HG03457 (cell line): ENCODE data around the gene CYP27B1.

ENCODE experiments used
- ATAC-seq: cut with Tn5 transposase; IDR thresholded peaks from one replicate; pipeline ENCODE4 v1.9.1; 2021; ENCODE audit warnings: moderate number of reproducible peaks; ENCODE audit not compliant: unreplicated experiment

Gene CYP27B1, protein sequence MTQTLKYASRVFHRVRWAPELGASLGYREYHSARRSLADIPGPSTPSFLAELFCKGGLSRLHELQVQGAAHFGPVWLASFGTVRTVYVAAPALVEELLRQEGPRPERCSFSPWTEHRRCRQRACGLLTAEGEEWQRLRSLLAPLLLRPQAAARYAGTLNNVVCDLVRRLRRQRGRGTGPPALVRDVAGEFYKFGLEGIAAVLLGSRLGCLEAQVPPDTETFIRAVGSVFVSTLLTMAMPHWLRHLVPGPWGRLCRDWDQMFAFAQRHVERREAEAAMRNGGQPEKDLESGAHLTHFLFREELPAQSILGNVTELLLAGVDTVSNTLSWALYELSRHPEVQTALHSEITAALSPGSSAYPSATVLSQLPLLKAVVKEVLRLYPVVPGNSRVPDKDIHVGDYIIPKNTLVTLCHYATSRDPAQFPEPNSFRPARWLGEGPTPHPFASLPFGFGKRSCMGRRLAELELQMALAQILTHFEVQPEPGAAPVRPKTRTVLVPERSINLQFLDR

DNA sequence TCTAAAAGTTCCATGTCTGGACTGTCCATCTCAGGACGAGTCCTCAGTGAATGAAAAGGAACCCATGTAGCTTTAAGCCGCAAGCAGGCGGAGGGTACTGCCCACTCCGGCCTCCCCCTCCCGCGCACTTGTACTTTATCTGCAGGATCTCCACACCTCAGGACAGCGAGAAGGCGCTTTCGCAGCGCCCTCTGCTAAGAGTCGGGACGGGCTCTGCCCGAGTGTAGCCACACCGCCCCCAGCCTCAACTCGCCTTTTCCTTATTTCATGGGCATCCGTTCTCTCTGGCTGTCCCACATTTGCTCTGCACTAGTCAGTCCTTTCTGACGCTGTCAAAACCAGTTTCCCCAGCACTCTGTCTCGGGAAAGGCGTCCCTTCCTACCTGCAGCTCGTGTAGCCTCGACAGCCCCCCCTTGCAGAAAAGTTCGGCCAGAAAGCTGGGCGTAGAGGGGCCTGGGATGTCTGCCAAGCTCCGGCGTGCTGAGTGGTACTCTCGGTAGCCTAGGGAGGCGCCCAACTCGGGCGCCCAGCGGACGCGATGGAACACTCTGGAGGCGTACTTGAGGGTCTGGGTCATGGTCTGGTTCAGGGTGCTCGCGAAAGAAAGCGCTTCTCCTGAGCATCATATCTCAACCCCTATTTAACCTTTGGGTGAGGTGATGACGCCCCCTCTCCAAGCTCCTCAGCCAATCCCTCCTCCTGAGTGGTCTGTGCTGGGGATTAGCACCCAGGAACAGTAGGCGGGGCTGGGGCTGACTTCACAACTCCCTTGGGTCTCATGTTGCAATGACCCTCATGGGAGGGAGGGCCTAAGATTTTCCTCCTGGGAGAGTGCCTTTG is at the start of gene CYP27B1:
TSS of gene CYP27B1 (minus strand) at position 615 of the 841 bp plus-strand sequence. CDS start at position 578, 37 bp downstream.
- no peak for ATAC-seq

DNA sequence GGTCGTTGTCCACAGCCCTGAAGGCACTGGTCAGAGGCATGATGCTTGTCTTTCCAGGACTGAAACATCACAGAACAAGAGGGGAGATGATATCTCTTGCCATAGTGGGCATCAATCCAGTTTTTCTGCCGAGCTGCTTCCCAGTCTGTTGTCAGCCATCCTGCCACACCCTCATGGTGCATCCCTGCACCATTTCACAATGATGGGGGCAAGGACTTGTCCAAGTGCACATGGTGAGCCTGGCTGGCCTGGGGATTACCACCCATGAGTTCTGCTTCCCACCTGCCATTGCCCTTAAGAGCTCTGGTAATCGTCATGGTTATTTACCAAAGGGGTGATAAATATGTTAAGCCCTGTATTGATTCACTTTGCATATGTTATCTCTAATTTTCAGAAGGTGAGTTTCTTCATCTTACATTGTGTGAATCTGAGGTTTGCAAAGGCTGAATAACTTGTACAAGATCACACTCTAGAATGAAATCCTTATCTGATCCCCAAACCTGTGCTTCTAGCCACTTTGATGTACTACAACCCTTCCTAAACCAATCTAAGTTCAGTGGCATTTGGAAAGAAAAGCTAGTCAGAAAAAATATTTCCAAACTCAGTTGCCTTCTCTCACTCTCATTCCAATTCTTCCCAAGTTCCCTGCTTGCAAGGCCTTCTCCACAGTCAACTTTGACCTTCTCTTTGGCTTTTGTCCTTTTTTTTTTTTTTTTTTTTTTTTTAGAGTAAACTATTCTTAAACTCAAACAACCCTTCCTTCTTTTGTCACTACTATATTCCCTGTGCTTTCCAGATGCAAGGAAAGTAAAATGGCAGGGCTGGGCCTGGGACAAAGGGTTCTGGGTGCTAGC is 49.4 kb upstream of the CYP27B1 start:
- no peak for ATAC-seq

DNA sequence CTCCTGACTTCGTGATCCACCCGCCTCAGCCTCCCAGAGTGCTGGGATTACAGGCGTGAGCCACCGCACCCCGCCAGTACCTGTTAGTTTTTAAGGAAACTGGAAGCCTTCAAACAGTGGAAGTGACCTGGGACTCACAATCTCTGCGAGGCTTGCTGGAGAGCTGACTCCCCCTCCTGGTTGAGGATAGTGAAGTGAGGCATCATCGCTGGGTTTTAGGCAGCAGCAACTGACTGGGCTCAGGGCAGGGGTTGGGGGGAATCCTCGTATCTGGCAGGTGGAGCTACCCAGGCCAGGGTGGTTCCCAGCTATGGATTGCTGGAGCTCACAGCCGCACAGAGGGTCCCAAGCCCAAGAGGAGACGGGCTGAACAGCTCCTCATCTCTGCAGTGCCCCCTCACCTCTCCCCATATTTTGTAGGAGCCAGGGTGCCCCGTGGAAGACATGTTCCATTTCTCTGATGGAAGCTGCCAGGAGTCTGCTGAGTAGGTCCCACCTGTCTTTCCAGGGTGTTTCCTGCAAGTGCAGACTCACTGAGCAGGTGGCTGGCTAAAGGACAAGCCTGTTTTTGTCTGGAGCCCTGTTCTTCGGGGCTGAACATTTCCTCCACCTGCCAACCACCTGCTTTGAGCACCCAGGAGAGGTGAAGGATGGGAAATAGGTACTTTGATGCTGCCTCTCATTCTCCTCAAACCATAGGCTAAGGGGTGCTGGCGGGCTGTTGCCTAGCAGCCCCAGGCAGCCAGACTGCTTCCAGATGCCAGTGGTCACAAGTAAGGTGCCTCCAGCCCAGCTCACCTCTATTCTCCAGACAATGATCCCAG is 48.5 kb upstream of the CYP27B1 start:
- no peak for ATAC-seq

DNA sequence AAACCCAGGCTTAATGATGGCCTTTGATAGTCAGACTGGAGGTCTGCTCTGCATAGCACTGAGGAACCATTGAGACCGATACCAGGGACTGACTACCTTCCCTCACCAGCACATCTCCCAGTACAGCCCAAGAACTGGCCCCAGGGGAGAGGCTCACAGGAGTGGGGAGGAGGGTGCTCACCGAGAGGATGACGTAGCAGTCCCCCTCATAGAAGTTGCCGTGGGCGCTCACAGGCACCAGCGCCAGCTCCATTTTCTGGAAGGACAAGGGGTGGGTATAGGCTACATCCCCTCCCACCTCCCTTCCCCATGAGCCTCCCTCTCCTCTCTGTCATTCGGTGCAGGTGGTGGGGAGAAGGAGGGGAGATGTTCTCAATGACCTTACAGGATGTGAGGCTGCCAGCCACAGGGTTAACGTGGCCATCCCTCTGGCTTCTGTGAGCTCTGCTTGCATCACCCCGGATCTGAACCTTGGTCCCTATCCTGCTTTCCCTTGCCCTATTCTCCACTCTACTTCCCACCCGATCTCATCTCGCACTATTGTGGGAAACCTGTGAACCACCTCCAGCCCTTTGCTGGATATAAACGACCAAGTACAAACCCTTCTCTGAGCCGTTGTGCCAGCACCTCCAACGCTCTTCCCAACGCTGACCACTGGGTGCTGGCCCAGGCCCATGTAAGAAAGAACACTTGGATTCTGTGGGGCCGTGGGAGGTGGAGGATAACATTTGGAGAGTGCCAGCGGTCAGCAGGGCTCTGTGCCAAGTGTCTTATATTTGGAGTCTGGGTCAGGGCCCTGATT is 47.3 kb upstream of the CYP27B1 start:
- no peak for ATAC-seq

DNA sequence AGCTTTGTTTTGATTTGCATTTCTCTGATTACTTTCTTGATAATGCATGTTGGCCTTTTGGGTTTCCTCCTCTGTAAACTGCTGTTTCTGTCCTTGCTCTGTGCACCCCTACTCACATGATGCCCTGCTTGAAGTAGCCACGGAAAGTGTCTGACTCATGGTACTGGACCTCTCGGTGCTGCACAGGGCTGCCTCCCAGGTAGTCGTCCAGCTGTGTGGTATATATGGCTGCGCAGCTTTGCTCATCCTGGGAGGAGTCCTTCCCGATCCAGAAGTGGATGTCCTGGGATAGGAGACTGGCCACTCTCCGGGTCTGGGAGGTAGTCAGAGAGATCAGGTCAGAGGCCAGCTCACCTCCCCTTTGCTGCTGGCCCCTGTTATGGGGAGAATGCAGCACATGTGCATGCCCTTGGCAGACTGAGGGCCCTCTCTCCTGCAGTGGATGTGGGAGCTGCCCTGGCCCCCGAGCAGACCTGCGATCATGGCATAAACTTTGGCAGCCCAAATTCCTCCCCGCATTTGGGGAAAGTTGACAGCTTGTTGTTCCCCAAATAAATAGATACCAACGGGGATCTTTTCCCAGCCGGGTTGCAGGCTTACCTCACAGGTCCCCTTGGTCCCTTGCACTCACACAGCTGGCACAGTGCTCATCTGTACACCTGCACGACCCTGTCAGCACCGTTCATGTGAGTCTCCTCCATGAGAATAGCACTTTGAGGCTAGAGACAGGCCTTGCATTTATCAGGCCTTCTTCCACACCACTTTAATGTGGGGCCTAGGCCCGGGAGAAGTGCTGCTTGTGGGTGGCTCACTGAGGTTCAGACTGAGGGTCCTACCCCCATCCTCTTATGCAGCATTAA is 46.5 kb upstream of the CYP27B1 start:
- no peak for ATAC-seq

DNA sequence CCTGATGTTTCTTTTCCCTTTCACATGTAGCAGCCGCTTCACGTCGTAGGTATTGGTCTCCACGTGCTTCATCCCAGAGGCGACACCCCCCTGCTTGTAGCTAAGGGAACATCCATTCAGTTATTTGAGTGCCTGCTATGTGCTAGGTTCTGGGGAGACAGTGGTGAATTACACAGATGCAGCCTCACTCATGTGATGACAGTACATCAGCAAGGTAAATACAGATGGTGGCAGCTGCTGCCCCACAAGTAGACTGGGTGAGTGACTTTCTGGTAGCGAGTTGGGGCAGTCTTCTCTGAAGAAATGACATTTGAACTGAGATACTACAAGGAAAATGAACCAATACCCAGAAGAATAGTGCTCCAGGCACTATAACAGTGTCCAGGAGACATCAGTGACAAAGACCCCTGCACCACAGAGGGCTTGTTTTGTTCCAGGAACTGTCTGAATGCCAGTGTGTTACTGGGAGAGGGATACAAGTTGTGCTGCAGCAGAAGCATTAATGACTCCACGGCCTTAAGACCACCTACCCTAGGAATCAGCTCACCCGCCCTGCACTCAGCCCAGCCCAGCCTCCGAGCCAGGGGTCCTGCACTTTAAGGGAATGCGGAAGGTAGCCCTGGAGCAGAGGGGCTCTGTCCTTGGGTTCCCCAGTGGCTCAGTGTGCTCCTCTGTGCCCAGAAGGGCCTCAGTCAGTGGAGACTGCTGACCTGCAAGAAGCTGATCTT is 44.3 kb upstream of the CYP27B1 start:
- ATAC-seq = no peak

DNA sequence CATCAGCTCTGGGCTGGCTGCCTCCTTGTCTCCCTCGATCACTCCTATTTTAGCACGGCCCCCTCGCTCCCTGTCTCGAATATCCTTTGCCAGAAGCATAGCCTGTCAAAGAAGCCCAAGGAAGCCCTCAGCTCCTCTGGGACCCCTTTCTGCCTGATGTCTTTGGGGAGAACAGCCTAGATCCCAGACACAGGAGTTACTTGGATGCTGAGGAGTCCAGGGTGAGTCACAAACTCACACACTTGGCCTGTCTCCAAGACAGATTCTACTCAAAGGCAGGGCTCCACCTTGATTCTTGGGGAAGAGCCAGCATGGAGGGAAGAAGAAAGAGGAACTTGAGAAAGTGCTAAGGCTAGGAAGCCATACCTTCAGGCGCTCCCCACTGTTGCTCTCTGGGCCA is 43.6 kb upstream of the CYP27B1 start:
- no peak for ATAC-seq

DNA sequence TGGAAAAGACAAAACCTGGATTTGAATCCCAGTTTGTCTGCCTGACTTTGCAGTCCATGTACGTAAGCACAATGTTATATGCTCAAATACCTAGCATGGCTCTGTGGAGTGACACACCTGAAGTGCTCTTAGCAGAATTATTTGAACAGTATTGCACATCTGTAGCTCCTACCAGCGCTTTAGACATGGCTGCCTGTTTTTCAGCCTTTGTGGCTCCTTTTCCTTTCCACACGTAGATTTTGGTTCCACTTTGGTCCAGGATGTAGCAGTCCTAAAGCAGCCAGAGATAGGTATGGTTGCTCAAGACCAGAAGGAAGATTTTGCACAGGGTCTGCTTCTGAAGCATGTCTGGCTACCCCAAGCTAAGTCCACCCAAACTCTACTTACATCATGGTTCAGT is 42.5 kb upstream of the CYP27B1 start:
- no peak for ATAC-seq

DNA sequence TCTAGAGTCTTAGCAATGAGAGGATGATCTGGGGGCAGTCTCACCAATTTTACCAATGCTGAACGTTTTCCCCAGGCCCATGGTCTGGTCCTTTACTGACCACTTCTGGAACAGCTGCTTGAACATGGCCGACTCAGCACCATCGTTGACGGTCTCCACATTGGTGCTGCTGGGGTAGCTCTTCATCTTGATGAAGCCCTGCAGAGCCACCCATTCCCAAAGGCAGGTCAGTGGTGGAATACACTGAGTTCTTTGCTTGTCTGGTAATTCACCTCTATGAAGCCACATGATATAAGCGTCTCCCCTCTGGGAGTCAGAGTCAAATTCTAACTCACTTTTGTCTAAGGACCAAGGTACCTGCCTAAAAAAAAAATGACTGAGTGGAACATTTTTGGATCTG is 41.5 kb upstream of the CYP27B1 start:
- no peak for ATAC-seq

DNA sequence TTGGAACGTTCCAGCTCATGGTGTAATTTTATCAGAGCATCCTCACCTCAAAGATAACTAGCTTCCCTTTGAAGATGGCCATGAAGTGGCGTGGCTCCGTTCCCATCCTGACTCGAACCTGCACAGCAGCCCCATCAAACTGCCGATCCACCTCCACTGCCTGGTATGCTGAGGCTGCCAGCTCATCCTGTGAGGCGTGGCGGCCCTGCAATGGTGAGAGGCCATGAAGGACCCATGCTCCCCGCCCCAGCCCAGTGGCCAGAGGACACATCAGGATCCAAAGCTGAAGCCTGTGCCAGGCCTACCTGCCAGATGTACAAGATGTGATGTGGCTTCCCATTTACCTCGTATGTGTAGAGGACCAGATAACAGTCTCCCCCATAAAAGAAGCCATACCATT is 40.4 kb upstream of the CYP27B1 start:
- no peak for ATAC-seq

DNA sequence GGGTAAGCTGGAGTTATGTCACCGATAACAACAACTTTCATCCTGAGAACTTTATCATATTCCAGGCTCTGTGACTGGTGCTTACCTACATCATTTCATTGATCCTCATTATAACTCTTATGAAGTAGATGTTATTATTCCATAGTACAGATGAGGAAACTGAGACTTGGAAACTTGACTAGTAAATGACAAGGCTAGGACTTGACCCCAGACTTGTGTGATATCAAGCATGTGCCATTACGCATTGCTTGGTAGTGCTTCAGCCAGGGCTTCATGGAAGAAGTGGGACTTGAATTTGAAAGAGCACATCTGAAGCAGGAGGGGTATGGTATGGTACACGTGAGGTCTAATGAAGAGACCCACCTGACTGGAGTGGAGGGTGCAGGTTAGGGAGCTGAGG is 39.8 kb upstream of the CYP27B1 start:
- no peak for ATAC-seq

DNA sequence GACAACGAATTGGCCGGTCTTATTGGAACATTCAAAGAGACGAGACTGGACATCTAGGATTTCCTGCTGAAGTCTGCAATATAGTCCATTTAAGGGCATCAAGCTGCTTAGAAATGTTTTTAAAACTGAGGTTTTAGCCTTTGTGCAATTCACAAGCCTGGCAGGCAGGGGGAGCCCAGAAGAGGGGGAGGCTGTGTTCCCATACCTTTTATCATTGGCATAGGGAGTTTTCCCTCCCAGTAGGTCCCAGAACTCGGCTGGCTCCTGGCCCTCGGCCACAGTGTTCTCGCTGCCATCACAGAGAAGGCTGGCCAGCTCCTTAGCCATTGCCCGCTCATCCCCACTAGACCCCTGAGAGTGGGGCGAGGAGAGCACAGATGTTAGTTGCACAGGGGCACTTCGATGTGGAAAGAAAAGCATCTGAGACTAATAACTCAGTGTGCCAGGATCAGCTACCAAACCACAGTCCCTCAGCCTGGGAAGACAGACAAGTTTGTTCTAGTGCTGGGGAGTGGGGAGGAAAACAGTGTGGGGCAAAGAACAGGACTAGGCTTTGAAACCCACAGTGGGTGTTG is 36.5 kb upstream of the CYP27B1 start:
- ATAC-seq = no peak

DNA sequence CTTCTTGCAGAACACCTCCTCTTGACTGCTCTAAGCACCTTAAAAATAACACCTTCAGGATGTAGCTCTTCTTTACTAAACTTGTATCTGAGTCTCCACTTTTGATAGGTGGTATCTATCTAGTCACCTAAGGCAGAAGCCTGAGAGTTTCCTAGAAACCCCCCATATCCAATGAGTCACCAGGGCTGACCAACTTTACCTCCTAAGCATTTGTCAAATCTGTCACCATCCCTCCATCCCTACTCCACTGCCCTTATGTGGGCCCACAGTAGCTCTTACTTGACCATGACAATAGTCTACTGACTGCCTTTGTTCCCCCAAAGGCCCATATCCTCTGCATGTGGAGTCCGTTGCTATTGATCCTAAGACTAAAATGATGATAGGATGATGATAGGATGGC is 35.7 kb upstream of the CYP27B1 start:
- ATAC-seq = no peak

DNA sequence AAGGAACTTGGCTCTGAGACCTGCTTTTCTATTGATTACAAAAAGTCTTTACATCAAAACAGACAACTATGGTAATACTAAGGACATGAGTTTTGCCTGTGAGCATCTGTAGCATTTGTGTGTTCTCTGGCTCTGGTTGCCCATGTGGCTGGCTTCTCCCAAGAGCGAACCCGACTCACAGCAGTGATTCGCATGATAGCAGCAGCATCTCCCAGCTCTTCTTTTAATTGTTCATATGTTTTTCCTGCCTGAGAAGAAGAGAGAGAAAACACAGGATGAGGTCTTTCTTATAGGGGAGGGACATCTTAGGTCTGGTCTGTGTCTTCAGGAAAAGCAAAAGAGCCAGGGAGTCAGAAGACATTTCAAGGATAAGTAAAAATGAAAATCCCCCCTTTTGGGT is 34.1 kb upstream of the CYP27B1 start:
- no peak for ATAC-seq

DNA sequence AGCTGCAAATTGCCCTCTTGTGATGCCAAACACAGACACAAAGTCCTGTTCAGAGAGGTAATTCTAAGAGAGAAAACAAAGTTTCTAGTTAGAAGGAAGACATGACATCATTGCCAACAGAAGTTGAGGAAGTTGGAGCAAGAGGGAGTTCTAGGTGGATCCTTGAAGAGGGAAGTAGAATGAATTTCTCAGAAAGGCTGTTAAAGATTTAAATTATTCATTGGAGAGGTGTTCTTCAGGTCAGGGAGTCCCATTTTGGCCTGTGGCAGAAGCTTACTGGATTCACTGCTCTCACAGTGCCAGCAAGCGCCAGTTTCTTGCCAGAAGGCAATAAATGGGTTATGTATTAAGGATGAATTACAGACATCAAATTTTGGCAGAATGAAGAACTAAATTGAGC is 31.1 kb upstream of the CYP27B1 start:
- ATAC-seq = no peak

DNA sequence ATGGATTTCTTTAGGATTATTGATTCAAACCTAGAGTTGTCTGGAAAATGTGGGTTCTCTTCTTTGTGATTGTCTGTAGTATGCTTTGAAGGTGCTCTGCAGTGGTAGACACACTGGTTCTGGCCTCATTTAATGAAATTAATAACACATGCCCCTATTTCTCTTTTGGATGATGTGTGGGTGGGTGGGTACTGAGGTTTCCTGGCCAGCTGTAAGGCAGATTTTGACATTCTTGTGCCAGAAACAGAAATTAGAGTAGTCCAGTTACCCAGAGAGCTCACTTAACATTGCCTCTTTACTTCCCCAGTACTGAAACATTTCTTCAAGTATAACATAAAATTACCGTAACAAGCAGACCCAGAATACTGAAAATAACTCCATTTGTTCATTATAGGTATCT is 30.1 kb upstream of the CYP27B1 start:
- no peak for ATAC-seq

DNA sequence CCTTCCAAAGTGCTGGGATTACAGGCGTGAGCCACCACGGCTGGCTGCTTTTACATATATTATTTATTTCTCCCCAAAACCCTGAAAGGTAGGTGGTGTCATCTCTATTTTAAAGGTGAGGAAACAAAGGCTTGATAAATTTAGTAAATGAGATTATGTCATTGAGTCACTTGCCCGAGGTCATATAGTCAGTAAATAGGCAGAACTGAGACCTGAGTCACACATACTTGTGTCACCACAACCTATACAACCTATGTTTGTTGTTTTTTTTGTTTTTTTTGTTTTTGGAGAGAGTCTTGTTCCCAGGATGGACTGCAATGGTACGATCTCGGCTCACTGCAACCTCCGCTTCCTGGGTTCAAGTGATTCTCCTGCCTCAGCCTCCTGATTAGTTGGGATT is 28.5 kb upstream of the CYP27B1 start:
- no peak for ATAC-seq
